CD4-positive, alpha-beta memory T cell (primary cell): ENCODE measurements around the gene TNFSF12. TPM values are rescaled to one million over a fixed set of nuclear protein-coding genes. Genes with fewer than 3 reads are reported as not detected.
A peak's percentile ranks its signal among the peaks of the same experiment; 100 is the strongest.

Experiments used
- CTCF ChIA-PET: fragments of 350-600 bp; sonication (Branson Sonifier 250); formaldehyde crosslinking; loops from one replicate; lab custom pipeline; 2021; ENCODE audit warnings: inconsistent platforms; ENCODE audit not compliant: partially characterized antibody; lab: Charles Lee
- POLR2A ChIA-PET: fragments of 350-600 bp; sonication (Branson Sonifier 250); formaldehyde crosslinking; loops from one replicate; lab custom pipeline; 2021; ENCODE audit not compliant: partially characterized antibody; lab: Charles Lee
- DNase-seq, 5 donors: peaks; one replicate each; pipeline versions ENCODE4 v3.0.0 to v3.0.0-alpha.2; 2020 to 2022; ENCODE audit warnings: mixed read lengths in 1 of 5
- H3K27ac ChIP-seq: one replicate; pipeline ENCODE4 v1.7.0; 2013; ENCODE audit warnings: low read depth, low read length
- H3K27me3 ChIP-seq: 2 replicates; pipeline ENCODE4 v1.7.0; 2013; ENCODE audit warnings: mild to moderate bottlenecking, low read length, moderate library complexity; ENCODE audit not compliant: insufficient read depth
- H3K36me3 ChIP-seq: 2 replicates; pipeline ENCODE4 v1.7.0; 2013; ENCODE audit warnings: mild to moderate bottlenecking, low read length, moderate library complexity; ENCODE audit not compliant: insufficient read depth
- H3K4me1 ChIP-seq: 2 replicates; pipeline ENCODE4 v1.7.0; 2013; ENCODE audit warnings: mild to moderate bottlenecking, low read length, moderate library complexity; ENCODE audit not compliant: insufficient read depth
- H3K4me3 ChIP-seq, 2 donors: one replicate each; pipeline ENCODE4 v1.7.0; 2013; ENCODE audit warnings: low read length in 2 of 2, mild to moderate bottlenecking in 1 of 2
- H3K9me3 ChIP-seq, 2 donors: one replicate each; pipeline ENCODE4 v1.7.0; 2013; ENCODE audit warnings: low read length in 2 of 2, control low read depth in 1 of 2; ENCODE audit not compliant: control insufficient read depth in 1 of 2
- H3K27ac Mint-ChIP-seq, 7 donors: one replicate each; pipeline ENCODE4 v1.8.0; 2020 to 2021; ENCODE audit warnings: mixed read lengths in 7 of 7, mild to moderate bottlenecking in 6 of 7, inconsistent platforms in 3 of 7, moderate library complexity in 3 of 7
- H3K27me3 Mint-ChIP-seq, 2 donors: one replicate each; pipeline ENCODE4 v1.8.0; 2020 to 2021; ENCODE audit warnings: mixed read lengths in 2 of 2
- H3K36me3 Mint-ChIP-seq, 2 donors: one replicate each; pipeline ENCODE4 v1.8.0; 2020 to 2021; ENCODE audit warnings: mixed read lengths in 2 of 2, inconsistent platforms in 1 of 2, mild to moderate bottlenecking in 1 of 2
- H3K4me1 Mint-ChIP-seq, 4 donors: one replicate each; pipeline ENCODE4 v1.8.0; 2020 to 2021; ENCODE audit warnings: mixed read lengths in 4 of 4, mild to moderate bottlenecking in 1 of 4
- H3K4me3 Mint-ChIP-seq, 8 donors: one replicate each; pipeline ENCODE4 v1.8.0; 2020 to 2021; ENCODE audit warnings: mixed read lengths in 8 of 8, mild to moderate bottlenecking in 7 of 8, moderate library complexity in 6 of 8, inconsistent platforms in 3 of 8
- H3K9me3 Mint-ChIP-seq, 8 donors: one replicate each; pipeline ENCODE4 v1.8.0; 2020 to 2021; ENCODE audit warnings: mixed read lengths in 8 of 8, mild to moderate bottlenecking in 5 of 8, inconsistent platforms in 3 of 8, moderate library complexity in 1 of 8
- intact Hi-C: fragments of 100-400 bp; cut with micrococcal nuclease; formaldehyde crosslinking; loops from one replicate; pipeline ENCODE4 v1.15.1; 2023
- polyA plus RNA-seq, 2 donors: library from polyadenylated mRNA; unstranded; fragments of 300-500 nt; fragmentation: Illumina TruSeq; gene quantifications; one replicate each; pipeline ENCODE4 v1.2.3, GENCODE V29; 2021
- total RNA-seq, 2 experiments: library from RNA; stranded (reverse); gene quantifications; one replicate each; pipeline ENCODE4 v1.2.3, GENCODE V29; 2021

Gene TNFSF12
- total and polyA plus RNA-seq, 4 experiments from 2014 or later: 45.1 to 72.8 (median 49.0) TPM

DNA sequence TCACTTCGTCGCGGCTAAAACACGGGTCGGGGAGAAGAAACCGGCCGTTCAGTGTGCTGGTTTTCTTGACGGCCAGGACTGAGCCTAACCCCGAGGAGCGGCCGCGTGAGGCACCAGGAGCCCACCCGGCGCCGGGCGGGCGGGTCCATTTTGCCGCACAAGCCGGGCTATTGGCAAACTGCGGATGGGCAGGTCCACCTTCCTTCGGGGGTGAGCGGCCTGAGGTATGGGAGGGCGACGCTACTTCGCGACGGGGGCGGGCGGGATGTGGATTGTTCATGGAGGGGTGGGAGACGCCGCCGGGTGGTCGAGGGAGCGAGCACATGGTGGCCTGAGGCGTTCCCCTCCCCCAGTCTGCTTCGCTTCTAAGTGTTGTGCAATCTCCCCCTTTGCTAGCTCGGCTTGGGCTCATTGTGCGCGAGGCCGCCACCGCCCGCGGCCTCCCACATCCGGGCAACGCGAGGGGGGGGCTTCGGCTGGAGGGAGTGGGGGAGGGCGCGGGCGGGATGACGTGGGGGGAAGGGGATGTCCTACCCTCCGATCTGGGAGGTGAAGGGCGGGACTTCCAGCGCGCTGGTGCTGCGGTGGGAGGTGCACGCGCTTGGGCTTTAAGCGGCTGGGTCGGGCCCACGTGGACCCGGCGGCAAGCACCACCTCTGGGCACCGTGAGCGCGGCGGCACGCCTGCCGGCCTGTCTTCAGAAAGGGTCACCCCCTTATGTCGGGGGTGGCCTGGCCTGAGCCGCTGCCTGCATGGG, 24.6 kb downstream of the TNFSF12 start:
- no peaks in the 10 kb centered on the region for H3K27me3 Mint-ChIP-seq
- ChIA-PET CTCF (interaction anchor here (1.0 to 4.2 kb wide), 8 partner anchors 11 to 137 kb away, joined by 3 to 30 read pairs (median 8); partner anchors contain the start of genes FXR2, MPDU1, SENP3 and SOX15), POLR2A (interaction anchor here (0.6 to 8.6 kb wide), 23 partner anchors 7 to 336 kb away, joined by 3 to 220 read pairs (median 6); partner anchors contain the start of genes CD68, FXR2, GABARAP and MPDU1)
- H3K9me3 Mint-ChIP-seq: peaks cover 0 to 15% (median 0%) of the 10 kb centered on the region in 8 donors
- DNase-seq: peak; percentile 90 to 94 (median 92)
- Histone ChIP-seq H3K4me3 (peak overlapping the region; percentile 57 to 93), H3K27me3 (no peaks in the 10 kb centered on the region), H3K36me3 (peaks cover 58% of the 10 kb centered on the region), H3K9me3 (no peaks in the 10 kb centered on the region), H3K4me1 (peaks cover 48% of the 10 kb centered on the region), H3K27ac (peak overlapping the region; percentile 97)
- H3K4me3 Mint-ChIP-seq: peak overlapping the region; percentile 94 to 100 (median 98)
- H3K36me3 Mint-ChIP-seq: peaks cover 67 to 86% of the 10 kb centered on the region in 2 donors
- H3K4me1 Mint-ChIP-seq: peaks cover 29 to 70% (median 47%) of the 10 kb centered on the region in 4 donors
- H3K27ac Mint-ChIP-seq: peak overlapping the region; percentile 98 to 100 (median 99)
- intact Hi-C loops: loop anchor here (2.0 to 5.0 kb wide), 8 partner anchors 25 to 526 kb away; partner anchors contain the start of genes CTDNEP1, CYB5D1, EIF5A and ELP5

DNA sequence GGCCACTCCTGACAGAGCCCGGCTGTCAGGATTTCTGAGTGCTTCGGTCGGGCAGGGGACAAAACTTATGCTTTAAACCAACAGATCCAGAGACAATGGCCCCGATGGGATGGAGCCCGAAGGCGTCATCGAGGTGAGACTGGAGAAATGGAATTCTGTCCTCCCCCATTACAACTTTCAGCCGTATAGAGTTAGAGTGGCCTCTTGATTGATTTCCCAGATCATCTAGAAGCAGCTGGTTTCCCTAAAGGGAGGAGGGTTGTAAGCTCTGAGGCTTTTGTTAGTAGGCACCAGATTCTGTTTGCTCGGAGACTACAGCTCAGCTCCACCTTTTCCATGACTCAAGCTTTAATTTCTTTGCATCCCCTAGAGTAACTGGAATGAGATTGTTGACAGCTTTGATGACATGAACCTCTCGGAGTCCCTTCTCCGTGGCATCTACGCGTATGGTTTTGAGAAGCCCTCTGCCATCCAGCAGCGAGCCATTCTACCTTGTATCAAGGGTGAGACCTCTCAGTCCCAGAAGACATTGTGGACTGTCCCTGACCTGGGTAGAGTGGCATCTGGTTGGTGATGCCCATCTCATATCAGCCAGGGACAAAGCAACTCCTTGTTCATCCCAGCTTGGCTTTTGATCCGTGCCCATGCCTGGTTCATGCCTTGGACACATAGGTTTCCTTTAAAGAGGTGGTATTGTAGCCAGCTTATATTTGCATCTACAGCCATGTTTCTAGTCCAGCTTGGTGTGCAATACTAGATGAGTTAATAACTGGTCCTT, 25.5 kb downstream of the TNFSF12 start:
- H3K4me3 Mint-ChIP-seq: peak overlapping the region; percentile 82 to 100 (median 98)
- H3K27me3 ChIP-seq: no peaks in the 10 kb centered on the region
- intact Hi-C loops: loop anchor here (5.0 kb wide), 3 partner anchors 283 to 527 kb away; partner anchors contain the start of genes CTDNEP1, CYB5D1, ELP5 and NAA38
- H3K4me3 ChIP-seq: peak overlapping the region; percentile 47 to 93
- DNase-seq: no peak
- H3K9me3 Mint-ChIP-seq: peaks cover 0 to 19% (median 0%) of the 10 kb centered on the region in 8 donors
- H3K4me1 Mint-ChIP-seq: peaks cover 33 to 77% (median 54%) of the 10 kb centered on the region in 4 donors
- H3K36me3 Mint-ChIP-seq: peaks cover 67 to 87% of the 10 kb centered on the region in 2 donors
- no peaks in the 10 kb centered on the region for H3K27me3 Mint-ChIP-seq
- H3K36me3 ChIP-seq: peaks cover 63% of the 10 kb centered on the region
- ChIA-PET CTCF (interaction anchor here (0.7 to 2.9 kb wide), 9 partner anchors 10 to 218 kb away, joined by 3 to 18 read pairs (median 5); partner anchors contain the start of genes FXR2, MPDU1, SENP3 and SOX15), POLR2A (interaction anchor here (0.6 to 8.6 kb wide), 22 partner anchors 11 to 562 kb away, joined by 3 to 220 read pairs (median 6); partner anchors contain the start of genes GABARAP, MPDU1, NEURL4 and POLR2A)
- peak overlapping the region; percentile 97 for H3K27ac ChIP-seq
- peak overlapping the region; percentile 81 to 99 (median 99) for H3K27ac Mint-ChIP-seq
- no peaks in the 10 kb centered on the region for H3K9me3 ChIP-seq
- H3K4me1 ChIP-seq: peaks cover 56% of the 10 kb centered on the region

DNA sequence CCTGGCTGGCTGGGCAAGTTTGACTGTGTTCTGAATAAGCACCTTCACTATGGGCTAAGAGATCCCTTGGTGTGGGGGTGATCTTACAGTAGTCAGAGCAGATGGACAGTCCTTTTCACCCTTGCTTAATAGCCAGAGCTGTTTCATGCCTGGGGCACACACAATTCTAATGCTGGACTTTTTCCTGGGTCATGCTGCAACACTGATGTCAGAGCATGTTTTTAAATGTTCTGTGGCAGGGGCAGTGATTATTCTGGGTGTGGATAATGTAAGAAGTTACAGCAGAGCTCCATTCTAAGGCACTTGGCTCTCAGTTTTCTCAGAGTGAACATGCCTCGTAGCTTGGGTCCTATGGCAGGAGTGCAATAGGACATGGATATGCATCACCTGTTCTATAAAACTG, 26.6 kb downstream of the TNFSF12 start:
- H3K36me3 Mint-ChIP-seq: peaks cover 60 to 84% of the 10 kb centered on the region in 2 donors
- DNase-seq: no peak
- peak overlapping the region; percentile 48 to 99 (median 98) for H3K27ac Mint-ChIP-seq
- intact Hi-C loops: no loop called here
- Histone ChIP-seq H3K9me3 (no peaks in the 10 kb centered on the region), H3K4me1 (peaks cover 65% of the 10 kb centered on the region), H3K27me3 (no peaks in the 10 kb centered on the region), H3K27ac (peak overlapping the region; percentile 97), H3K36me3 (peaks cover 54% of the 10 kb centered on the region), H3K4me3 (no peak overlapping the region)
- no peaks in the 10 kb centered on the region for H3K27me3 Mint-ChIP-seq
- H3K9me3 Mint-ChIP-seq: peaks cover 0 to 24% (median 0%) of the 10 kb centered on the region in 8 donors
- H3K4me3 Mint-ChIP-seq: peak overlapping the region in 6 of 8 donors; percentile 24 to 99 (median 68)
- POLR2A ChIA-PET: interaction anchor here (0.5 to 8.6 kb wide), 14 partner anchors 9 to 563 kb away, joined by 3 to 220 read pairs (median 5); partner anchors contain the start of genes FXR2, KCTD11, MPDU1 and POLR2A
- H3K4me1 Mint-ChIP-seq: peaks cover 38 to 89% (median 58%) of the 10 kb centered on the region in 4 donors
- CTCF ChIA-PET: interaction anchor here (0.6 to 2.9 kb wide), 6 partner anchors 9 to 111 kb away, joined by 3 to 18 read pairs (median 8); partner anchors contain the start of genes MPDU1, SENP3, SOX15 and TP53

DNA sequence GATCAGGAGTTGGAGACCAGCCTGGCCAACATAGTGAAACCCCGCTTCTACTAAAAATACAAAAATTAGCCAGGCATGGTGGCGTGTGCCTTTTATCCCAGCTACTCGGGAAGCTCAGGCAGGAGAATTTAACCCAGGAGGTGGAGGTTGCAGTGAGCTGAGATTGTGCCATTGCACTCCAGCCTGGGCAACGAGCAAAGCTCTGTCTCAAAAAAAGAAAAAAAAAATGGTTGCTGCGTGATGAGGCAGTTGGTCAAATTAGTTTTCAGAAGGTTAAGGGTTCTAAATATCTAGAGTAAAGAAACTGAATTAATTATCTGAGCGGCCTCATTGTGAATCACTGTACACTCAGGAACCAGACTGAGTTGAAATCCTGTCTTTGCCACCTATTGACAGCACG, 27.1 kb downstream of the TNFSF12 start:
- ChIA-PET CTCF (interaction anchor here (1.0 to 2.9 kb wide), 4 partner anchors 15 to 111 kb away, joined by 3 to 18 read pairs (median 4); partner anchors contain the start of genes SENP3 and TP53), POLR2A (interaction anchor here (0.5 to 8.6 kb wide), 11 partner anchors 9 to 224 kb away, joined by 3 to 220 read pairs (median 5); partner anchors contain the start of genes FXR2, KCTD11, MPDU1 and POLR2A)
- Histone ChIP-seq H3K27me3 (no peaks in the 10 kb centered on the region), H3K36me3 (peaks cover 54% of the 10 kb centered on the region), H3K4me3 (no peak overlapping the region), H3K27ac (peak overlapping the region; percentile 97), H3K9me3 (no peaks in the 10 kb centered on the region), H3K4me1 (peaks cover 65% of the 10 kb centered on the region)
- Mint-ChIP-seq H3K9me3 (peaks cover 0 to 24% (median 0%) of the 10 kb centered on the region in 8 donors), H3K36me3 (peaks cover 55 to 84% of the 10 kb centered on the region in 2 donors), H3K27me3 (no peaks in the 10 kb centered on the region), H3K4me1 (peaks cover 40 to 93% (median 60%) of the 10 kb centered on the region in 4 donors), H3K27ac (peak overlapping the region in 6 of 7 donors; percentile 42 to 99 (median 98)), H3K4me3 (peak overlapping the region in 5 of 8 donors; percentile 24 to 99 (median 29))
- intact Hi-C loops: no loop called here
- no peak for DNase-seq

DNA sequence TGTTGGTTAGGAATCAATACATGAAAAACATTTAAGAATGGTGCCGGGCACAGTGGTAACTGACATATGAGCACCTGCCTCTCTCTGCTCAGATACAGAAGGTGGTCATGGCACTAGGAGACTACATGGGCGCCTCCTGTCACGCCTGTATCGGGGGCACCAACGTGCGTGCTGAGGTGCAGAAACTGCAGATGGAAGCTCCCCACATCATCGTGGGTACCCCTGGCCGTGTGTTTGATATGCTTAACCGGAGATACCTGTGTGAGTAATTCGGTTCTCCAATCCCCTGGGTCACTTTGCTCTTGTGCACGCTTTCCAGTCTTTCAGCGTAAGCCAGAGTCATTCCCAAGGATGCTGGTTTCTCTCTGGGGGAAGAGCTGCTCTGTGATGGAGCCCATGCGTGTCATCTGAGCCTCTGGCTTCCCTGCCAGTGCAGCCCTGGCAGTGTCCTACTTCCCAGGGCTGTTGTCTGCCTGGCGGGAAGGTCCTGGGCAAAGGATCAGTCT, 27.6 kb downstream of the TNFSF12 start:
- no peaks in the 10 kb centered on the region for H3K9me3 ChIP-seq
- H3K4me1 Mint-ChIP-seq: peaks cover 42 to 94% (median 60%) of the 10 kb centered on the region in 4 donors
- H3K27ac ChIP-seq: no peak overlapping the region
- no peak overlapping the region for H3K4me3 ChIP-seq
- H3K27ac Mint-ChIP-seq: peak overlapping the region in 6 of 7 donors; percentile 13 to 99 (median 90)
- peaks cover 53 to 83% of the 10 kb centered on the region in 2 donors for H3K36me3 Mint-ChIP-seq
- peak overlapping the region in 6 of 8 donors; percentile 22 to 79 (median 46) for H3K4me3 Mint-ChIP-seq
- intact Hi-C loops: no loop called here
- peaks cover 54% of the 10 kb centered on the region for H3K36me3 ChIP-seq
- POLR2A ChIA-PET: interaction anchor here (0.7 to 8.6 kb wide), 7 partner anchors 10 to 224 kb away, joined by 3 to 220 read pairs (median 5); partner anchors contain the start of genes FXR2, KCTD11, MPDU1 and SENP3
- H3K27me3 ChIP-seq: no peaks in the 10 kb centered on the region
- no peak for DNase-seq
- H3K4me1 ChIP-seq: peaks cover 65% of the 10 kb centered on the region
- CTCF ChIA-PET: interaction anchor here (1.0 to 2.9 kb wide), 2 partner anchors 16 to 111 kb away, joined by 3 to 18 read pairs; partner anchors contain the start of genes SENP3 and TP53
- H3K27me3 Mint-ChIP-seq: no peaks in the 10 kb centered on the region
- H3K9me3 Mint-ChIP-seq: peaks cover 0 to 26% (median 0%) of the 10 kb centered on the region in 8 donors
